GM20000 (cell line): ENCODE measurements around the gene CKMT2.

Source experiments
- DNase-seq: peaks from one replicate; pipeline ENCODE4 v3.0.0; 2012; ENCODE audit warnings: low spot score
- CTCF ChIP-seq: IDR thresholded peaks from 2 replicates; pipeline ENCODE4 v1.5.1; 2012; ENCODE audit warnings: mild to moderate bottlenecking, control low read depth; ENCODE audit errors: extremely low read depth, missing control alignments

Gene CKMT2

GRCh38 chr5:81205058-81205457, 28.1 kb upstream of the CKMT2 start:
- DNase-seq = no peak
- TF ChIP-seq CTCF = no peak

DNA sequence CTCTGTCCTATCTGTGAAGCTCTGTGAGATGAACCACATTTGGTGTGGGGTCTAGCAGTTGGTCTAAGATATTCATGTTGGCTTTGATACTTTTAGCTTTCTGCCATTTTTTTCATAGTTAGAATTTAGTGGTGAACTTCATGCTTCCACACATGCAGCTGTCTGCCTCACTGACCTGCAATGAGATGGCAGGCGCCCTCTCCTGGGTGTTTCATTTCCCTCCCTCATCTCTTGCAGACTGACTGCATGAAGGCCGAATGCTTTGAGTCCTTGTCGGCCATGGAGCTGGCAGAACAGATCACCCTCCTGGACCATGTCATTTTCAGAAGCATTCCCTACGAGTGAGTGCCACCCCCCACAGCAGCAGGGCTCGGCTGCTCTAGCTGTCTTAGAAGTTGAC, 26.1 kb upstream of the CKMT2 start:
- no peak for DNase-seq
- TF ChIP-seq CTCF = no peak

DNA sequence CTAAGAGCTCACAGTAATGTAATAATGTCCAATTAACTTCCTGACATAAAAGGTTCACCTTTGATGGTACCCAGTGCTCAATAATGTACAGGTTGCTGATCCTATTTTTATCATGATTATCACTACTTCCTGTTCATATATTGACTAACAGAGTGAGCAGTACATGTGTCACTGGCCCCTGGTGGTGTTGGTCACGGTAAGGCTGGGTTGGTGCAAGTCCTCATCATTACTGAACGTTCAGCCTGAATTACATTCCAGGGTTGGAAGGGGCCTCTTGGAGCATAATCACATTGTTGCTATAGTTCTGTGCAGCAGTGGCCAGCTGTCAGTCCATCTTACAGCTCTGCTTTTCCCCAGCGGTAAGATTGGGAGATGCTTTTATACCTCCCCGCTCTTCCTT, 24.2 kb upstream of the CKMT2 start:
- no peak for TF ChIP-seq CTCF
- DNase-seq = no peak

- DNase-seq = no peak
- TF ChIP-seq CTCF = no peak
These were observed 23.7 kb upstream of the CKMT2 start for GRCh38 chr5:81209386-81209785.

DNA sequence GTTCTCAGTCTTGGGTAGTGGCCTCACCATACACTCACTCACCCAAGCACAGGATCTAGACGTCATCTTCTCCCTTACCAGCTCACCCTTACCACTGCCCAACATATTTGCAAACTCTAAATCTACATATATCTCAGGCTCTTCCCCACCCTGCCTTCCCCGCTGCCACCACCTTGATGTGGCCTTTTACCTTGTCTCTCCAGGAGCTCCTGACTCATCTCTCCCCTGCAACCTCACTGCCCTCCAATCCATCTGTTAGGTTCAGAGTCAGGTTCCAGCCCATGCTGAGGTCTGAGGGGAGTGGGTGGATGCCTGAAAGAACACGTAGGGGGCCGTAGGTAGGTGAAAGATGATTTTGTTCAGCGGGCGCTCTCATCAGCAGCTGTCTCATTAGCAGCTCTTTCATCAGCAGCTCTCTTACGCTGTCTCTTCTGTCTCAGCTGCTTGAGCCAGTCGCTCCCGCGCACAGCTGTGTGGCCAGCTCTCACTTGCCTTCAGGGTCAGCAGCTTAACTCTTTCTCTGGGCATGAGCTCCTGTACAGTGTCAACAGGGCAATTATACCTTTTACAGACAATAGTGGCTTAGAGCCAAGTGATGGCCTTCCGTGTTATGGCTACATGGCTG, 23.1 kb upstream of the CKMT2 start:
- no peak for TF ChIP-seq CTCF
- DNase-seq = no peak

- no peak for TF ChIP-seq CTCF
- DNase-seq = peak; percentile 41
These were observed 20.8 kb upstream of the CKMT2 start for GRCh38 chr5:81212211-81212751.

- TF ChIP-seq CTCF = no peak
- no peak for DNase-seq
These were observed 20.1 kb upstream of the CKMT2 start for GRCh38 chr5:81213070-81213469.
